ENCODE measurements around the gene GALNT9.

- no peak for TF ChIP-seq CTCF (conservative IDR thresholded peaks at IDR 0.05 in 1 of 2, IDR thresholded peaks at IDR 0.05 in 1 of 2; ENCODE audit: extremely low read depth in 1 of 2, insufficient read depth in 1 of 2, low read depth in 1 of 2, low read length in 2 of 2)
- no peak for TF ChIP-seq EZH2 (IDR thresholded peaks at IDR 0.05; ENCODE audit: borderline replicate concordance, low read length)
These were observed 181.7 kb downstream of the GALNT9 start for GRCh38 chr12:132147423-132148367.

Data from mammary epithelial cell (primary cell).